GM10847 (cell line): ENCODE results near the gene TRPC5OS.

ENCODE experiments used
- POLR2A ChIP-seq: IDR thresholded peaks from 2 replicates; pipeline ENCODE4 v1.6.1; 2011; ENCODE audit not compliant: insufficient read length; ENCODE audit errors: extremely low read depth

TRPC5OS gene

GRCh38 chrX:111876646-111877045 is 665 bp downstream of the TRPC5OS start:
- no peak for TF ChIP-seq POLR2A

GRCh38 chrX:111877681-111878080 is 1.7 kb downstream of the TRPC5OS start:
- TF ChIP-seq POLR2A, result no peak

GRCh38 chrX:111880735-111881134 is 4.8 kb downstream of the TRPC5OS start:
- TF ChIP-seq POLR2A, result no peak

GRCh38 chrX:111881715-111882114 is 5.7 kb downstream of the TRPC5OS start:
- TF ChIP-seq POLR2A, result no peak

- TF ChIP-seq POLR2A, result no peak
These were observed 10.7 kb downstream of the TRPC5OS start for GRCh38 chrX:111886678-111887077.

- TF ChIP-seq POLR2A, result no peak
These were observed 12.6 kb downstream of the TRPC5OS start for GRCh38 chrX:111888600-111888999.

GRCh38 chrX:111892375-111892774 is 16.4 kb downstream of the TRPC5OS start:
- TF ChIP-seq POLR2A, result no peak

- no peak for TF ChIP-seq POLR2A
These were observed 20.2 kb downstream of the TRPC5OS start for GRCh38 chrX:111896148-111896547.

- TF ChIP-seq POLR2A, result no peak
These were observed 38.6 kb downstream of the TRPC5OS start for GRCh38 chrX:111914398-111915090.

- no peak for TF ChIP-seq POLR2A
These were observed 41.6 kb downstream of the TRPC5OS start for GRCh38 chrX:111917591-111917990.

GRCh38 chrX:111928456-111928855 is 52.5 kb downstream of the TRPC5OS start:
- no peak for TF ChIP-seq POLR2A
